HepG2 (cell line): ENCODE results near the gene FOXD1. TPM values are rescaled to one million over a fixed set of nuclear protein-coding genes. Genes with fewer than 3 reads are reported as not detected.

Experiments
- CREM ChIP-seq, 2 experiments: sonication (generic) in 1 of 2; formaldehyde crosslinking in 1 of 2; IDR thresholded peaks; 2 replicates each; pipeline versions ENCODE4 v1.4.0 to v1.6.1; 2016 to 2020; ENCODE audit warnings: antibody characterized with exemption in 1 of 2, mild to moderate bottlenecking in 1 of 2, missing genetic modification reagents in 1 of 2
- MEIS1 ChIP-seq: sonication (generic); formaldehyde crosslinking; IDR thresholded peaks from 2 replicates; pipeline ENCODE4 v1.9.0; 2021; ENCODE audit warnings: mild to moderate bottlenecking, missing genetic modification reagents, moderate library complexity, borderline replicate concordance
- POLR2G ChIP-seq: fragments of 200-400 bp; formaldehyde crosslinking; IDR thresholded peaks from 2 replicates; pipeline ENCODE4 v1.6.1; 2018; ENCODE audit warnings: mild to moderate bottlenecking, low read depth, low read length, moderate library complexity
- SRSF1 ChIP-seq: fragments of 200-400 bp; formaldehyde crosslinking; optimal IDR thresholded peaks from 2 replicates; pipeline ENCODE3; 2017; ENCODE audit warnings: mild to moderate bottlenecking, low read depth, low read length, moderate library complexity
- ZMAT3 ChIP-seq: sonication (generic); formaldehyde crosslinking; conservative IDR thresholded peaks from 2 replicates; pipeline ENCODE4 v1.7.0; 2021; ENCODE audit warnings: missing genetic modification reagents
- ZNF605 ChIP-seq: sonication (generic); formaldehyde crosslinking; IDR thresholded peaks from 2 replicates; pipeline ENCODE4 v1.8.0; 2022; ENCODE audit warnings: mild to moderate bottlenecking, missing genetic modification reagents
- ZNF761 ChIP-seq: sonication (generic); formaldehyde crosslinking; conservative IDR thresholded peaks from 2 replicates; pipeline ENCODE4 v1.4.0; 2020; ENCODE audit warnings: mild to moderate bottlenecking, missing genetic modification reagents
- polyA plus RNA-seq, 8 experiments: library from polyadenylated mRNA; depleted of rRNA in 3 of 8; stranded (reverse) in 7 of 8; unstranded in 1 of 8; fragments of >200 nt; fragmentation: Illumina TruSeq in 4 of 8; extraction: Trizol in 4 of 8; gene quantifications; 2 replicates each; pipeline versions ENCODE4 v1.2.1 to v1.2.3, GENCODE V29; 2011 to 2016; ENCODE audit warnings: low read depth in 4 of 8, missing spikeins in 1 of 8, mixed read lengths in 1 of 8; ENCODE audit not compliant: insufficient read depth in 1 of 8
- total RNA-seq, 5 experiments: library from RNA; depleted of rRNA; stranded (reverse); fragments of >200 nt; fragmentation: Illumina TruSeq; extraction: Trizol; gene quantifications; 2 replicates each; pipeline ENCODE4 v1.2.3, GENCODE V29; 2016; ENCODE audit warnings: low read depth in 1 of 5
- TF ChIP-seq, protein P1 (sequence below): sonication (generic); formaldehyde crosslinking; IDR thresholded peaks from 2 replicates; pipeline ENCODE4 v1.4.0; 2020; ENCODE audit warnings: missing genetic modification reagents, borderline replicate concordance
- TF ChIP-seq, protein P2 (sequence below): sonication (generic); formaldehyde crosslinking; IDR thresholded peaks from 2 replicates; pipeline ENCODE4 v1.4.0; 2020; ENCODE audit warnings: missing genetic modification reagents
- TF ChIP-seq, protein P3 (sequence below): fragments of 450-650 bp; IDR thresholded peaks from 2 replicates; pipeline ENCODE4 v1.6.1; 2017
- TF ChIP-seq, protein P4 (sequence below): sonication (generic); formaldehyde crosslinking; IDR thresholded peaks from 2 replicates; pipeline ENCODE4 v1.8.0; 2022; ENCODE audit warnings: mild to moderate bottlenecking, missing genetic modification reagents; ENCODE audit not compliant: insufficient replicate concordance
- TF ChIP-seq, protein P5 (sequence below): IDR thresholded peaks from 2 replicates; pipeline ENCODE4 v1.6.1; 2016; ENCODE audit warnings: missing compliant biosample characterization, missing genetic modification reagents, borderline replicate concordance
- TF ChIP-seq, protein P6 (sequence below): sonication (generic); formaldehyde crosslinking; IDR thresholded peaks from 2 replicates; pipeline ENCODE4 v1.9.0; 2021; ENCODE audit warnings: missing genetic modification reagents, borderline replicate concordance

The FOXD1 gene
- total and polyA plus RNA-seq, 2 of the 13 experiments (the other 11 are each of a cell fraction or from before 2014, with no cell fraction given) = 0.04 to 0.05 TPM

DNA sequence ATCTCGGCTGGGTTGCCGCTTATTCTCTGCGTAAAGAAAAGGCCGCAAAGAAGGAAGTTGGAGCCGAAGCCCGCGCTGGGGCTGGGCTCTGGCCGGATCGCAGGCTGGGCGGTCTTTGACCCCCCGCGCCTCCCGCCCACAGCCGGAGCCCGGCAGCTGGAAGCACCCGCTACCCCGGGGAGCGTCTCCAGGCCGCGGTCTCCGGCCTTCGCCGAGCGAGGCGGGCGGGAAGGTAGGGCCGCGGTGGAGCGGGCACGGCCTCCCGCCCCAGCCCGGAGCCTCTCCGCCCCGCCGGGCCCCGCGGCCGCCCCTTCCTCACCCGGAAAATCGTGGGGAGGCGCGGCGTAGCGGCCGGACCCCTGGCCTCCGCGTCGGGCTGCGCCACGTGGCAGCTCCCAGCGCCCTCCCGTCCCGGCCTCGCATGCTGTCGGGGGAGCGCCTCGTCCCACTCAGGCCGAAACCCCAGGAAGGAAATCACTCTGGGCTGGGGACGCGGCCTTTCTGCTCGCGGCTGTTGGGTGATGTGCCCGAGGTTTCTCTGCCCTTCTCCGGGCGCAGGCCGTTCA lies 12.0 kb downstream of the FOXD1 start (continued):
- TF ChIP-seq, protein P1, sequence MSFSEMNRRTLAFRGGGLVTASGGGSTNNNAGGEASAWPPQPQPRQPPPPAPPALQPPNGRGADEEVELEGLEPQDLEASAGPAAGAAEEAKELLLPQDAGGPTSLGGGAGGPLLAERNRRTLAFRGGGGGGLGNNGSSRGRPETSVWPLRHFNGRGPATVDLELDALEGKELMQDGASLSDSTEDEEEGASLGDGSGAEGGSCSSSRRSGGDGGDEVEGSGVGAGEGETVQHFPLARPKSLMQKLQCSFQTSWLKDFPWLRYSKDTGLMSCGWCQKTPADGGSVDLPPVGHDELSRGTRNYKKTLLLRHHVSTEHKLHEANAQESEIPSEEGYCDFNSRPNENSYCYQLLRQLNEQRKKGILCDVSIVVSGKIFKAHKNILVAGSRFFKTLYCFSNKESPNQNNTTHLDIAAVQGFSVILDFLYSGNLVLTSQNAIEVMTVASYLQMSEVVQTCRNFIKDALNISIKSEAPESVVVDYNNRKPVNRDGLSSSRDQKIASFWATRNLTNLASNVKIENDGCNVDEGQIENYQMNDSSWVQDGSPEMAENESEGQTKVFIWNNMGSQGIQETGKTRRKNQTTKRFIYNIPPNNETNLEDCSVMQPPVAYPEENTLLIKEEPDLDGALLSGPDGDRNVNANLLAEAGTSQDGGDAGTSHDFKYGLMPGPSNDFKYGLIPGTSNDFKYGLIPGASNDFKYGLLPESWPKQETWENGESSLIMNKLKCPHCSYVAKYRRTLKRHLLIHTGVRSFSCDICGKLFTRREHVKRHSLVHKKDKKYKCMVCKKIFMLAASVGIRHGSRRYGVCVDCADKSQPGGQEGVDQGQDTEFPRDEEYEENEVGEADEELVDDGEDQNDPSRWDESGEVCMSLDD (CRISPR knock-in tag) = peak; percentile 61; the same call in 1 of the 2 replicates
- TF ChIP-seq, protein P2, sequence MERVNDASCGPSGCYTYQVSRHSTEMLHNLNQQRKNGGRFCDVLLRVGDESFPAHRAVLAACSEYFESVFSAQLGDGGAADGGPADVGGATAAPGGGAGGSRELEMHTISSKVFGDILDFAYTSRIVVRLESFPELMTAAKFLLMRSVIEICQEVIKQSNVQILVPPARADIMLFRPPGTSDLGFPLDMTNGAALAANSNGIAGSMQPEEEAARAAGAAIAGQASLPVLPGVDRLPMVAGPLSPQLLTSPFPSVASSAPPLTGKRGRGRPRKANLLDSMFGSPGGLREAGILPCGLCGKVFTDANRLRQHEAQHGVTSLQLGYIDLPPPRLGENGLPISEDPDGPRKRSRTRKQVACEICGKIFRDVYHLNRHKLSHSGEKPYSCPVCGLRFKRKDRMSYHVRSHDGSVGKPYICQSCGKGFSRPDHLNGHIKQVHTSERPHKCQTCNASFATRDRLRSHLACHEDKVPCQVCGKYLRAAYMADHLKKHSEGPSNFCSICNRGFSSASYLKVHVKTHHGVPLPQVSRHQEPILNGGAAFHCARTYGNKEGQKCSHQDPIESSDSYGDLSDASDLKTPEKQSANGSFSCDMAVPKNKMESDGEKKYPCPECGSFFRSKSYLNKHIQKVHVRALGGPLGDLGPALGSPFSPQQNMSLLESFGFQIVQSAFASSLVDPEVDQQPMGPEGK (CRISPR knock-in tag) = no peak
- TF ChIP-seq SRSF1 = no peak
- no peak for TF ChIP-seq ZMAT3 (CRISPR knock-in tag)
- no peak for TF ChIP-seq MEIS1 (CRISPR knock-in tag)
- TF ChIP-seq ZNF761 (CRISPR knock-in tag) = peak; percentile 60; the same call in 1 of the 2 replicates
- TF ChIP-seq, protein P3, sequence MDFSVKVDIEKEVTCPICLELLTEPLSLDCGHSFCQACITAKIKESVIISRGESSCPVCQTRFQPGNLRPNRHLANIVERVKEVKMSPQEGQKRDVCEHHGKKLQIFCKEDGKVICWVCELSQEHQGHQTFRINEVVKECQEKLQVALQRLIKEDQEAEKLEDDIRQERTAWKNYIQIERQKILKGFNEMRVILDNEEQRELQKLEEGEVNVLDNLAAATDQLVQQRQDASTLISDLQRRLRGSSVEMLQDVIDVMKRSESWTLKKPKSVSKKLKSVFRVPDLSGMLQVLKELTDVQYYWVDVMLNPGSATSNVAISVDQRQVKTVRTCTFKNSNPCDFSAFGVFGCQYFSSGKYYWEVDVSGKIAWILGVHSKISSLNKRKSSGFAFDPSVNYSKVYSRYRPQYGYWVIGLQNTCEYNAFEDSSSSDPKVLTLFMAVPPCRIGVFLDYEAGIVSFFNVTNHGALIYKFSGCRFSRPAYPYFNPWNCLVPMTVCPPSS = no peak
- TF ChIP-seq POLR2G = no peak
- no peak for TF ChIP-seq CREM (IDR thresholded peaks at IDR 0.05)
- no peak for TF ChIP-seq CREM (CRISPR knock-in tag; IDR thresholded peaks at IDR 0.05)
- TF ChIP-seq ZNF605 = 0 out of 2 replicates have a peak, but pooled peaks have one; percentile 20
- TF ChIP-seq, protein P4, sequence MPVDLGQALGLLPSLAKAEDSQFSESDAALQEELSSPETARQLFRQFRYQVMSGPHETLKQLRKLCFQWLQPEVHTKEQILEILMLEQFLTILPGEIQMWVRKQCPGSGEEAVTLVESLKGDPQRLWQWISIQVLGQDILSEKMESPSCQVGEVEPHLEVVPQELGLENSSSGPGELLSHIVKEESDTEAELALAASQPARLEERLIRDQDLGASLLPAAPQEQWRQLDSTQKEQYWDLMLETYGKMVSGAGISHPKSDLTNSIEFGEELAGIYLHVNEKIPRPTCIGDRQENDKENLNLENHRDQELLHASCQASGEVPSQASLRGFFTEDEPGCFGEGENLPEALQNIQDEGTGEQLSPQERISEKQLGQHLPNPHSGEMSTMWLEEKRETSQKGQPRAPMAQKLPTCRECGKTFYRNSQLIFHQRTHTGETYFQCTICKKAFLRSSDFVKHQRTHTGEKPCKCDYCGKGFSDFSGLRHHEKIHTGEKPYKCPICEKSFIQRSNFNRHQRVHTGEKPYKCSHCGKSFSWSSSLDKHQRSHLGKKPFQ (CRISPR knock-in tag) = peak; percentile 53
- TF ChIP-seq, protein P5, sequence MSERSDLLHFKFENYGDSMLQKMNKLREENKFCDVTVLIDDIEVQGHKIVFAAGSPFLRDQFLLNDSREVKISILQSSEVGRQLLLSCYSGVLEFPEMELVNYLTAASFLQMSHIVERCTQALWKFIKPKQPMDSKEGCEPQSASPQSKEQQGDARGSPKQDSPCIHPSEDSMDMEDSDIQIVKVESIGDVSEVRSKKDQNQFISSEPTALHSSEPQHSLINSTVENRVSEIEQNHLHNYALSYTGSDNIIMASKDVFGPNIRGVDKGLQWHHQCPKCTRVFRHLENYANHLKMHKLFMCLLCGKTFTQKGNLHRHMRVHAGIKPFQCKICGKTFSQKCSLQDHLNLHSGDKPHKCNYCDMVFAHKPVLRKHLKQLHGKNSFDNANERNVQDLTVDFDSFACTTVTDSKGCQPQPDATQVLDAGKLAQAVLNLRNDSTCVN (CRISPR knock-in tag) = no peak
- TF ChIP-seq, protein P6, sequence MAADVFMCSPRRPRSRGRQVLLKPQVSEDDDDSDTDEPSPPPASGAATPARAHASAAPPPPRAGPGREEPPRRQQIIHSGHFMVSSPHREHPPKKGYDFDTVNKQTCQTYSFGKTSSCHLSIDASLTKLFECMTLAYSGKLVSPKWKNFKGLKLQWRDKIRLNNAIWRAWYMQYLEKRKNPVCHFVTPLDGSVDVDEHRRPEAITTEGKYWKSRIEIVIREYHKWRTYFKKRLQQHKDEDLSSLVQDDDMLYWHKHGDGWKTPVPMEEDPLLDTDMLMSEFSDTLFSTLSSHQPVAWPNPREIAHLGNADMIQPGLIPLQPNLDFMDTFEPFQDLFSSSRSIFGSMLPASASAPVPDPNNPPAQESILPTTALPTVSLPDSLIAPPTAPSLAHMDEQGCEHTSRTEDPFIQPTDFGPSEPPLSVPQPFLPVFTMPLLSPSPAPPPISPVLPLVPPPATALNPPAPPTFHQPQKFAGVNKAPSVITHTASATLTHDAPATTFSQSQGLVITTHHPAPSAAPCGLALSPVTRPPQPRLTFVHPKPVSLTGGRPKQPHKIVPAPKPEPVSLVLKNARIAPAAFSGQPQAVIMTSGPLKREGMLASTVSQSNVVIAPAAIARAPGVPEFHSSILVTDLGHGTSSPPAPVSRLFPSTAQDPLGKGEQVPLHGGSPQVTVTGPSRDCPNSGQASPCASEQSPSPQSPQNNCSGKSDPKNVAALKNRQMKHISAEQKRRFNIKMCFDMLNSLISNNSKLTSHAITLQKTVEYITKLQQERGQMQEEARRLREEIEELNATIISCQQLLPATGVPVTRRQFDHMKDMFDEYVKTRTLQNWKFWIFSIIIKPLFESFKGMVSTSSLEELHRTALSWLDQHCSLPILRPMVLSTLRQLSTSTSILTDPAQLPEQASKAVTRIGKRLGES = 0 out of 2 replicates have a peak, but pooled peaks have one; percentile 23
